ENCODE data around the gene MILR1.
"Not testable (repeated sequence)": the region's sequence is repeated elsewhere in the genome, so short reads cannot be mapped to it uniquely, and the experiment has no call there.

The MILR1 gene

DNA sequence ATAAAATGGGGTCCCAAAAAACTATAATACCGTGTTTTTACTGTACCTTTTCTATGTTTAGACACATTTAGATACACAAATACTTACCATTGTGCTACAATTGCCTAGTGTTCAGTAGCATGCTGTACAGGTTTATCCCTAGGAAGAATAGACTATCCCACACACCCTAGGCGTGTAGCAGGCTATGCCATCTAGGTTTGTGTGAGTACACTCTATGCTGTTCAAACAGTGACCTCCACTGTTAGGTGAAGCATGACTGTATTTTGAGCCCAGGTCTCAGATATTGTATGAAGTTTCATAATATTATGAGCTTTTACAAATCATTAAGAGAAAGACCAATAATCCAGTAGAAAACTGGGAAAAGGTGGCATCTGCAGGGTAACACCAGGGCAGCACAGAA is 23.6 kb downstream of the MILR1 start:
- DNase-seq, result no peak

- no peak for DNase-seq
Observed at GRCh38 chr17:64477849-64478248, 28.9 kb downstream of the MILR1 start.

DNA sequence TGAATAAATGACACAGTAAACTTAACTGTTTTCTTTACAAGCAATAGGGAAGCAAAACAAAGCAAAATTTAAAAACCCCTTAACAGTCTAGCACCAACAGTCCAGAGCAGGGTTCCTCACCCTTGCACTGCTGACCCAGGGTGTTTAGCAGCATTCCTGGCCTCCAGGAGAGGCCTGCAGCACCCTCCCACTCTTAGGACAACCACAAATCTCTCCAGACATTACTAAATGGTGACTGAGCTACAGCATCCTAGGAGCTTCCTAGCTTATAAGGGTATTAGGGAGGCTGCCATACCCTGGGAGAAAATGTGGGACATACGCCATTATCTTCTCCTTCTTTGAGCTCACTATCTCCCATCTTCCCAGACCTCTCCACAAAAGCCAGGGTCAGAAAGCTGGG is 32.0 kb downstream of the MILR1 start:
- DNase-seq, result no peak

GRCh38 chr17:64484380-64484779 is 35.5 kb downstream of the MILR1 start:
- DNase-seq, result no peak

DNA sequence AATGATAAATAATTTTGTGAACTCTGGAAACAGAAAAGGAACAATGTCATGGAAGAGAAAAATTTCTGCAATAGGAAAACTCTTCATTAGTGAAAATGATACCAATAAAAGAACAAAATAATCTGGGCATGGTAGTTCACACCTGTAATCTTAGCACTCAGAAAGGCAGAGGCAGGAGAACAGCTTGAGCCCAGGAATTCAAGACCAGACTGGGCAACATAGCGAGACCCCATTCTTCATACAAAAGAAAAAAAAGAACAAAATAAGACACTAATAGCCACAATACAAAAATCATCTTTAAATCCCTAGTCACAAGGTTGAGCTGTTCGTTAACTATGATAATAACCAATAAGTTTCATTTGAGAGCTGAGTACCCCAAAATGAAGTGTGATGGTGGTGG is 39.4 kb downstream of the MILR1 start:
- no peak for DNase-seq

- DNase-seq, result peak; percentile 45
Observed at GRCh38 chr17:64491034-64491860, 42.3 kb downstream of the MILR1 start.

GRCh38 chr17:64491994-64492393 is 43.1 kb downstream of the MILR1 start:
- no peak for DNase-seq

DNA sequence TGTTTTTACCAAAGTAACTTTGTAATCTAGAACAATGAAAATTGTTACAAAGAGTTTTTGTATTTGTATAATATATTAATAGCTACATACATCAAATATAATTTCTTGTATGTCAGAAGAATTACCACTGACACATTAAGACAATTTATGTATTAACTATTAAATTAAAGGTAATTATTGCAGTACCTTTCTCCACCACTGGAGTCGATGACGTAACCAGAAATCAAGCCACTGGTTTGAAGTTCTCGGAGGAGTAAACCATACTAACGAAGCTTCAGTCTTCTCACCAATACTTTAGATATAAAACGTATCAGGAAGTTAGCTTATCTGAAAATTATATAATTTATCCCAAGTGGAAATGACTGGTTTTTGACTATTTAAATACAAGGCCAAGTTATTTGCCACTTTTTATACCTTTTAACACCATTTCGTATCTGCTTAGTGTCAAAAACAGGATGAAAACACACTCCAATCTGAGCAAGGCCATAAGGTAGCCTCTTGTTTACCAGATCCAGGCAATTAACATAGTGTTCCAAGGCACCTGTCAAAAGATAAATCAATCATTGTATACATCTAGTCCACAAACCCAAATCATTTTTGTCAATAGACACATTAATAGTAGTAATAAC is 43.7 kb downstream of the MILR1 start:
- DNase-seq, result peak; percentile 16

DNA sequence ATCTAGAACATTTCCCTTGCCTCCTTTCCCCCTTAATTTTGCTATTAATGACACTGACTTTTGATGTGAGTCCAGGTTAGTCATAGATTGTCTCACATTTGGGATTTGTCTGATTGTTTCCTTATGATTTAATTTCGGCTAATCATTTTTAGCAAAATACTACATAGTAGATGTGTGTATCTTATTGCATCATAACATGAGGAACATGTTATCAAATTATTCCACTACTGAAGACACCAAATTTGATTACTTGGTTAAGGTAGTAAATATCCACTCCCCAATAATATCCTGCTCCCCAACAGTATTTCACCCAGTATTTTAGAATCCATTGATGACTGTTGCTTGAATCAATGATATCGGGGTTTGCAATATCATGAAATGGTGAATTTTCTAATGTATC is 45.2 kb downstream of the MILR1 start:
- no peak for DNase-seq

- not testable (repeated sequence) for DNase-seq
Observed at GRCh38 chr17:64495300-64495699, 46.4 kb downstream of the MILR1 start.

GRCh38 chr17:64496348-64496785 is 47.5 kb downstream of the MILR1 start:
- no peak for DNase-seq

- peak; percentile 95 for DNase-seq
Observed at GRCh38 chr17:64496786-64497564, 48.1 kb downstream of the MILR1 start, which contains the start of gene POLG2. POLG2 (minus strand) TSS chr17:64497054; CDS start chr17:64496968, 86 bp downstream.

DNA sequence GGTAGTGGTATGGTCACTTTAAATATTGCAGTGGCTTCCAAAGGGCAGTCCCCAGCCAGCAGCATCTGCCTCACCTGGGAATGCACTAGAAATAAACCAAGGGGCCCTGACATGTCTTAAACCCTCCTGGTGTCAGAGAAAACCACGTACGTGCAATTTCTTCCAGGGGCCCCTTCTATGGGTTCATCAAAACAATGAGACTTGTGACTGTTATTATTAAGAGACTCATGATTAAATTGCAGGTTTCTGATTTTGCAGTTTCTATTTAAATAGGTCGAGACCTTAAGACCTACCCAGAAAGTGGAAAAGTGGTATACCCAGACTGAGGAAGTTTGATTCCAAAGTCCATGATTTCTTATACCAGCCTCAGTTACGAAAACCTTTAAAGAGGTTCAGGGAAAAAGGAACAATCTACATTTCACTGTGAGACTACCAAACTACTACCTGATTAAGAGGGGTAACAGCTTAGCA is 48.7 kb downstream of the MILR1 start:
- no peak for DNase-seq

- DNase-seq, result no peak
Observed at GRCh38 chr17:64498308-64499203, 49.6 kb downstream of the MILR1 start.

- no peak for DNase-seq
Observed at GRCh38 chr17:64499805-64500486, 51.0 kb downstream of the MILR1 start.

DNA sequence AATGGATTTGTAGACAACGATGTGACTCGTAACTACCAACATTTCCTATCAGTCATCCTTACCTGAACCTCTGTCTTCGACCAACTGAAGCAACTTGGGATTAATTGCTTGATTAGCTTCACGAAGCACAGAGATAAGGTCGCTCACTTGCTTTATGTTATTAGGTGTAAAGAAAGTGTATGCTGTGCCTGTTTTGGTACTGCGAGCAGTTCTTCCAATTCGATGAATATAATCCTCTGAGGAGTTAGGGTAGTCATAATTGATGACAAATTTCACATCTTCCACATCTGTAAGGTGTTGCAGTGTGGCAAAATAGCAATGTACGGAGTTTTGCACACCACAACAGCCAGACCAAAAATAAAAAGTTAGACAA is 51.6 kb downstream of the MILR1 start:
- no peak for DNase-seq

- DNase-seq, result no peak
Observed at GRCh38 chr17:64500862-64501765, 52.2 kb downstream of the MILR1 start.

- no peak for DNase-seq
Observed at GRCh38 chr17:64502021-64502420, 53.1 kb downstream of the MILR1 start.

GRCh38 chr17:64502809-64503208 is 53.9 kb downstream of the MILR1 start:
- DNase-seq, result no peak

DNA sequence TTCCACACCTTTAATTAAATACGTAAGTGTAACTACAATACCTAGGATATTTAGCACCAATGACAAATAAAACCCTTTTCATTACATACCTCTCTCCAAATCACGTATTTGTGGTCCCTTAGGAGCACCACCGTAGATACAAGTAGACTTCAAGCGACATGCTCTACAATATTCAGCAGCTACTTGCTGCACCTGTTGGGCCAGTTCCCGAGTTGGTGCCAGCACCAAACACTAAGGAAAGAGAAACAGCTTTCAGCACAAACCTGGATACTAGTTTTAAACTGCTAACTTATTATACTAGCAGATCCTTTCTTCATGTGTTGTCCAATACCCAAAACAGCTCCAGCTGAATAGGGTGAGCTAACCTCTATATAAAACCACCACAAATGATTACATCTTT is 54.4 kb downstream of the MILR1 start:
- no peak for DNase-seq
